ENCODE results near the gene GEN1.

The GEN1 gene

GRCh38 chr2:17717666-17718065 is 36.3 kb upstream of the GEN1 start:
- no peaks in the 10 kb centered on the region for H4K20me1 ChIP-seq (ENCODE audit: insufficient read depth, low read length)
- DNase-seq (no peak), ATAC-seq (ENCODE audit: insufficient read depth, low read depth) (no peak)
- no peaks in the 10 kb centered on the region for H3K79me2 ChIP-seq (ENCODE audit: insufficient read depth, low read length)
- H3K4me3 ChIP-seq (ENCODE audit: low read depth in 1 of 2, low read length in 2 of 2), result no peak overlapping the region
- no peak overlapping the region for H2AFZ ChIP-seq (ENCODE audit: low read depth, low read length)
- TF ChIP-seq EZH2 (IDR thresholded peaks at IDR 0.05; ENCODE audit: borderline replicate concordance, low read depth, low read length, severe bottlenecking), result no peak
- no peak for TF ChIP-seq CTCF (IDR thresholded peaks at IDR 0.05; ENCODE audit: borderline replicate concordance, extremely low read depth, low read length, poor library complexity, severe bottlenecking)
- H3K4me2 ChIP-seq (ENCODE audit: insufficient read depth, low read length), result no peak overlapping the region
- no peaks in the 10 kb centered on the region for H3K27me3 ChIP-seq (ENCODE audit: insufficient read depth, low read length, poor library complexity)
- H3K9me3 ChIP-seq (ENCODE audit: insufficient read depth, low read length, severe bottlenecking), result no peaks in the 10 kb centered on the region
- no peak overlapping the region for H3K9ac ChIP-seq (ENCODE audit: low read depth, low read length)
- no peaks in the 10 kb centered on the region for H3K4me1 ChIP-seq (ENCODE audit: insufficient read depth, low read length)
- no peak overlapping the region for H3K27ac ChIP-seq (ENCODE audit: low read length)
- H3K36me3 ChIP-seq (ENCODE audit: insufficient read depth, low read length), result peaks cover 78% of the 10 kb centered on the region

GRCh38 chr2:17718689-17719088 is 35.2 kb upstream of the GEN1 start:
- Histone ChIP-seq H3K4me1 (ENCODE audit: insufficient read depth, low read length) (no peaks in the 10 kb centered on the region), H3K9me3 (ENCODE audit: insufficient read depth, low read length, severe bottlenecking) (no peaks in the 10 kb centered on the region), H3K79me2 (ENCODE audit: insufficient read depth, low read length) (no peaks in the 10 kb centered on the region), H2AFZ (ENCODE audit: low read depth, low read length) (no peak overlapping the region), H3K4me3 (ENCODE audit: low read depth in 1 of 2, low read length in 2 of 2) (no peak overlapping the region), H3K27ac (ENCODE audit: low read length) (no peak overlapping the region), H3K9ac (ENCODE audit: low read depth, low read length) (no peak overlapping the region), H4K20me1 (ENCODE audit: insufficient read depth, low read length) (no peaks in the 10 kb centered on the region), H3K4me2 (ENCODE audit: insufficient read depth, low read length) (no peak overlapping the region), H3K36me3 (ENCODE audit: insufficient read depth, low read length) (peaks cover 78% of the 10 kb centered on the region), H3K27me3 (ENCODE audit: insufficient read depth, low read length, poor library complexity) (no peaks in the 10 kb centered on the region)
- no peak for DNase-seq
- ATAC-seq (ENCODE audit: insufficient read depth, low read depth), result no peak
- TF ChIP-seq EZH2 (IDR thresholded peaks at IDR 0.05; ENCODE audit: borderline replicate concordance, low read depth, low read length, severe bottlenecking), result no peak
- no peak for TF ChIP-seq CTCF (IDR thresholded peaks at IDR 0.05; ENCODE audit: borderline replicate concordance, extremely low read depth, low read length, poor library complexity, severe bottlenecking)

GRCh38 chr2:17719562-17720371 is 34.2 kb upstream of the GEN1 start:
- peak; percentile 56; the same call in 1 of the 3 replicates for ATAC-seq (ENCODE audit: insufficient read depth, low read depth)

More at GRCh38 chr2:17719562-17720371, 34.2 kb upstream of the GEN1 start:
- Histone ChIP-seq H3K4me1 (ENCODE audit: insufficient read depth, low read length) (no peaks in the 10 kb centered on the region), H3K9me3 (ENCODE audit: insufficient read depth, low read length, severe bottlenecking) (no peaks in the 10 kb centered on the region), H3K27ac (ENCODE audit: low read length) (no peak overlapping the region), H3K27me3 (ENCODE audit: insufficient read depth, low read length, poor library complexity) (no peaks in the 10 kb centered on the region), H3K36me3 (ENCODE audit: insufficient read depth, low read length) (peaks cover 78% of the 10 kb centered on the region), H3K4me3 (ENCODE audit: low read depth in 1 of 2, low read length in 2 of 2) (no peak overlapping the region), H2AFZ (ENCODE audit: low read depth, low read length) (no peak overlapping the region), H4K20me1 (ENCODE audit: insufficient read depth, low read length) (no peaks in the 10 kb centered on the region), H3K9ac (ENCODE audit: low read depth, low read length) (no peak overlapping the region), H3K4me2 (ENCODE audit: insufficient read depth, low read length) (no peak overlapping the region), H3K79me2 (ENCODE audit: insufficient read depth, low read length) (no peaks in the 10 kb centered on the region)
- no peak for DNase-seq
- TF ChIP-seq EZH2 (IDR thresholded peaks at IDR 0.05; ENCODE audit: borderline replicate concordance, low read depth, low read length, severe bottlenecking) (no peak), CTCF (IDR thresholded peaks at IDR 0.05; ENCODE audit: borderline replicate concordance, extremely low read depth, low read length, poor library complexity, severe bottlenecking) (peak; percentile 78)

All from DND-41 (cell line).